GM23248 (cell line): Measurements from ENCODE around the gene ACE2.

Experiments
- EZH2 ChIP-seq: fragments of 200-600 bp; sonication (generic); IDR thresholded peaks from 2 replicates; pipeline ENCODE4 v1.6.1; 2018; ENCODE audit warnings: antibody characterized with exemption, mild to moderate bottlenecking; ENCODE audit not compliant: insufficient read depth, poor library complexity, severe bottlenecking
- EZH2phosphoT487 ChIP-seq: fragments of 200-600 bp; sonication (generic); IDR thresholded peaks from 2 replicates; pipeline ENCODE4 v1.6.1; 2018; ENCODE audit warnings: antibody characterized with exemption, moderate library complexity, mild to moderate bottlenecking, low read depth; ENCODE audit not compliant: insufficient read depth

DNA sequence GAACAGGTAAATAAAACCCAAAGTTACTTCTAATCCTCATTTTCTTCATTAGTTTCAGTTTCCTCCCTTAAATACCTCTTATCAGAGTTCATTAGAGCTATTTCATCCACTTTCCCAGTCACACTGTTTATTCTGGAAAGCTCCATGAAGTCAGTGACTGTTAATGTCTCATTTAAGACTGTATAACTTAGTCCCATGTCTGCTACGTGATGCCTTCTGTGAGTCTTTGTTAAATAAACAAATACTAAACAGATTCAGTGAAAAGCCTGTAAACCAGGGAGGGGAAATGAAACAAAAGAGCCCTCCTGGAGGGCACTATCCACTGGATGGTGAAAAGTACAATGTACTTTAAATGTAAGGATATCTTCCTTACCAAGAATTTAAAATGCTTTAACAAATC lies 24.7 kb downstream of the ACE2 start:
- TF ChIP-seq EZH2phosphoT487 (no peak), EZH2 (no peak)
